Kidney glomerular epithelial cell (primary cell): ENCODE results near the gene SPON1.
"Not testable (repeated sequence)": the region's sequence is repeated elsewhere in the genome, so short reads cannot be mapped to it uniquely, and the experiment has no call there.

Experiments
- DNase-seq: peaks from one replicate; lab custom pipeline; 2025; lab: John Stamatoyannopoulos, UW

Gene SPON1

GRCh38 chr11:13983081-13983751 lies 20.7 kb downstream of the SPON1 start:
- no peak for DNase-seq

DNA sequence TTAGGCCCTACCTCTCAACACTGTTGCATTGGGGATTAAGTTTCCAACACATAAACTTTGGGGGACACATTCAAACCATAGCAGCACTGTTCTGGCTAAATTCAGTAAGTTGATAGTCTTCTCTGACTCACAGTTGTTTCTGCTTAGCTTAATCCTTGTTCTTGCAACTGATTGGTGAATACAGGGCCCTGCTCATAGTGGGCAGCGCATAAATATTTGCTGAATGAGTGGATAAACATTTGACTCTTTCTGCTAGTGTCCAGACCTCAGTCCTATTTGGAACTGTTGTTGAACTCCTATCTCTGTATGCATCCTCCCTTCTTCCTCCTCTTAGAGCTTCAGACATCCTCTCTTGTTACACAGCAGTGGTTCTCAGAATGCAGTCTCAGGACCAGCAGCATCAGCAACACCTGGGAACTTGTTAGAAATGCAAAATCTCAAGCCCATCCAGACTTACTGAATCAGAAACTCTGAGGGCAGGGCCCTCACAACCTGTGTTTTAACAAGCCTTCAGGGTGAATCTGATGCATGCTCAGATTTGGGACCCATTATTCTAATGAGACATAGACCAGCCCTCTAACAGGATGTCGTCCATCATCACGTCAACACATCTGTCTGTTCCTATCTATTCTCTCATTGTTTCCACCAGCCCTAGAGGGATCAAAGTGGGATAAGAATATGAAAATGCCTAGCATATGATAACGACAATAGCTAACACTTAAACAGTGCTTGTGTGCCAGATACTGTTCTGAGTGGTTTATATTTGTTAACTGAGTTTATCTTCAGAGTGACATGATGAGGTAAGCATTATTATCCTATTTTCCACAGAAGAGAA lies 22.3 kb downstream of the SPON1 start:
- no peak for DNase-seq

GRCh38 chr11:13986695-13987094 lies 24.2 kb downstream of the SPON1 start:
- DNase-seq, result not testable (repeated sequence)

DNA sequence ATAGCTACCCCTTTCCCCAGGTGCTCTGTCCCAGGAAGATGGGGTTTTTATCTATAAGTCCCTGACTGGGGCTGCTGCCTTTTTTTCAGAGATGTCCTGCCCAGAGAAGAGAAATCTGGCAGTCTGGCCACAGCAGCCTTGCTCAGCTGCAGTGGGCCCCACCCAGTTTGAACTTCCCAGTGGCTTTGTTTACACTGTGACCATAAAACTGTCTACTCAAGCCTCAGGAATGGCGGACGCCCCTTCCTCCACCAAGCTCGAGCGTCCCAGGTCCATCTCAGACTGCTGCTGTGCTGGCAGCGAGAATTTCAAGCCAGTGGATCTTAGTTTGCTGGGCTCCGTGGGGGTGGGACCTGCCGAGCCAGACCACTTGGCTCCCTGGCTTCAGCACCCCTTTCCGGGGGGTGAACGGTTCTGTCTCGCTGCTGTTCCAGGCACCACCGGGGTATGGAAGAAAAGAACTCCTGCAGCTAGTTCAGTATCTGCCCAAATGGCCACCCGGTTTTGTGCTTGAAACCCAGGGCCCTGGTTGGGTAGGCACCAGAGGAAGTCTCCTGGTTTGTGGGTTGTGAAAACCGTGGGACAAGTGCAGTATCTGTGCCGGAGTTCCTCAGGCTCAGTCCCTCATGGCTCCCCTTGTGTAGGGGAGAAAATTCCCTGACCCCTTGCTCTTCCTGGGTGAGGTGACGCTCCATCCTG lies 29.8 kb downstream of the SPON1 start:
- not testable (repeated sequence) for DNase-seq

GRCh38 chr11:13993096-13993765 lies 30.7 kb downstream of the SPON1 start:
- DNase-seq, result no peak

GRCh38 chr11:13997881-13998280 lies 35.4 kb downstream of the SPON1 start:
- no peak for DNase-seq

GRCh38 chr11:13999704-14000103 lies 37.2 kb downstream of the SPON1 start:
- no peak for DNase-seq

- DNase-seq, result no peak
Observed at GRCh38 chr11:14001597-14001996, 39.1 kb downstream of the SPON1 start.

GRCh38 chr11:14007566-14007965 lies 45.0 kb downstream of the SPON1 start:
- no peak for DNase-seq

DNA sequence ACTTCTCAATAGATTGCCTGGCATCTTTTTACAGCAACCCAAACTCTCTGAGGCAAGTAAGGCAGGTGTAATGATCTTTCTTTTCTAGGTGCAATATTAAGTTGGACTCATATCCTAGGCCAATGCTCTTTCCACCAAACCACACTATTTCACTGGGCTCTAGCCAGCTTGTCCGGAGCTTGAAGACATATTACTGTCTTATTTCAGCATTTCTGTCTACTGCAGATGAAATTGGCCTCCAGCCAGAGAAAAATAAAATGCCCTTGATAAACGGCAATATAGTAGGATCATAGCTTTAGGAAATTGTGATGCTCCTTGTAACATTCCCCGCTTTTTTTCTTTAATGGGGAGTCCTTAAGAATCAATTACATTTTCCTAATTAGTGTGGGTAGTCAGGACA lies 48.1 kb downstream of the SPON1 start:
- no peak for DNase-seq

- DNase-seq, result no peak
Observed at GRCh38 chr11:14012846-14013245, 50.3 kb downstream of the SPON1 start.

- DNase-seq, result peak; percentile 66
Observed at GRCh38 chr11:14015711-14016110, 53.2 kb downstream of the SPON1 start.

GRCh38 chr11:14018441-14018840 lies 55.9 kb downstream of the SPON1 start:
- DNase-seq, result peak; percentile 59

DNA sequence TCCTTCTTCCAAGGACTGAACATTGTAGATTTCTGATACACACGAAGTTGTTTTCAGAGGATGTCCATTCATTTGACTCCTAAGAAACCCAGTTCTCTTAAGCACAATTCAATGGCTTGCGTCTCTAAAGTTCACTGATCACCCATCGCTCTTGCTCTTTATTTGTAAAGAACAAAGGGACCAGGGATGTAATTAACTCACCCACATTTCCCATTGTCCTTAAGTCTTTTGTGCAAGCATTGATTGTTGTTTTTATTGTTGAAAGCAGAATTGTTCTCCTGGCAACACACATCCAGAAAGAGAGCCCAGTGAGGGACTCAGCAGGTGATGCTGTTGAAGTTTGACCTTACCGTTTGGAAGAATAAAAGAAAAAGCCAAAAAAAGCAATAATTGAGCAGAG lies 59.2 kb downstream of the SPON1 start:
- no peak for DNase-seq

DNA sequence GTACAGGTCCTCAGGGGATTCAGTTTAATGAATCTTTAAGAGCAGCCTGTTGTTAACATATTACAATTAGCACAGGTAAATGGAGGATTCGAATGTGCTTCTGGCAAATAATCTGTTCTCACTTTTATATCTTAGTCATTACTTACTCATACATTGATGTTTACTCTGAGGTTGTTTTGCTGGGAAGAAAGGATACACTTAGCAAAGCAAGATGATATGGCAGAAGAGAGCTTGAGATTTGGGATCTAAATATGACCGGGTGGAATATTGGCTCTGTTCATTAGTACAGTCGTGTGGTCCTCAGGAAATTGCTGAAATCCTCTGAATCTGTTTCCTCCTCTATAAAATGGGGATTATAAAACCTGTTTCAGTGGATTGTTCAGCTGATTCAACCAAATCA lies 59.7 kb downstream of the SPON1 start:
- DNase-seq, result no peak

DNA sequence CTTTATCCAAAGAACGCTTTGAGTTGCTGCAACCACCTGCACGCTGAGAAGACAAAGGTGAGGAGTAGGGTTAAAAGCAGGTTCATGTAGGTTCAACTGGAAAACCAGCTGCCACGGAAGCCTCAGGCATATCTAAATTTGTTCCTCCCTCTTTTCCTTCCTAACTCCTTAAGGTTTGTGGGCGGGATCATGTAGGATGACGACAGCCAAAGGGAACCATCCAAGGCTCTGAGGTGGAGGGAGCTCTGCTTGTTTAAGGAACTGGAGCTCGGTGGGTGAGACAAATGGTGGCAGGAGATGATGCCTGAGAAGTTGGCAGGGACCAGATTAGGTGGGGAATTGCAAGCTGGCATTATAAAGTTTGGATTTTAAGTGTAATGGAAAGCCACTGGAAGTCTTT lies 60.3 kb downstream of the SPON1 start:
- no peak for DNase-seq

DNA sequence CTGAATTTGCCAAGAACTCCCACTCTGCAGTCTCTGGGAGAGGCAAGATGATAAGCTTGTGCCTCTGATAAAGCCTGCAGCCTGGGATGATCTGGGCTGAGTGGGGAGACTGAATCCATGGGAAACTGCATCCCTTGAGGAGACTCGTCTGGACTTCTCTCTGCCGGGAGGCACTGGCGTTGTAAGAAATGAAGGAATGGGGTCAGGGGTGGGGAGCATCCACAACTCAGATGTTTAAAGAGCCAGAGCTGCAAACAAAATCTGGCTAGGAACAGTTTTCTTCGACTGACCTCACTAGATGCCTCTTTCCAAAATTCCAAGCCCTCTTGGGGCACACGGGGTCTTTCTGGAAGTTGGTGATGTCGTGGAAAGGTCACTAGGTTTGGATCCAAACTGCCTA lies 64.4 kb downstream of the SPON1 start:
- no peak for DNase-seq

- no peak for DNase-seq
Observed at GRCh38 chr11:14027525-14027924, 65.0 kb downstream of the SPON1 start.

GRCh38 chr11:14029440-14029839 lies 66.9 kb downstream of the SPON1 start:
- no peak for DNase-seq

DNA sequence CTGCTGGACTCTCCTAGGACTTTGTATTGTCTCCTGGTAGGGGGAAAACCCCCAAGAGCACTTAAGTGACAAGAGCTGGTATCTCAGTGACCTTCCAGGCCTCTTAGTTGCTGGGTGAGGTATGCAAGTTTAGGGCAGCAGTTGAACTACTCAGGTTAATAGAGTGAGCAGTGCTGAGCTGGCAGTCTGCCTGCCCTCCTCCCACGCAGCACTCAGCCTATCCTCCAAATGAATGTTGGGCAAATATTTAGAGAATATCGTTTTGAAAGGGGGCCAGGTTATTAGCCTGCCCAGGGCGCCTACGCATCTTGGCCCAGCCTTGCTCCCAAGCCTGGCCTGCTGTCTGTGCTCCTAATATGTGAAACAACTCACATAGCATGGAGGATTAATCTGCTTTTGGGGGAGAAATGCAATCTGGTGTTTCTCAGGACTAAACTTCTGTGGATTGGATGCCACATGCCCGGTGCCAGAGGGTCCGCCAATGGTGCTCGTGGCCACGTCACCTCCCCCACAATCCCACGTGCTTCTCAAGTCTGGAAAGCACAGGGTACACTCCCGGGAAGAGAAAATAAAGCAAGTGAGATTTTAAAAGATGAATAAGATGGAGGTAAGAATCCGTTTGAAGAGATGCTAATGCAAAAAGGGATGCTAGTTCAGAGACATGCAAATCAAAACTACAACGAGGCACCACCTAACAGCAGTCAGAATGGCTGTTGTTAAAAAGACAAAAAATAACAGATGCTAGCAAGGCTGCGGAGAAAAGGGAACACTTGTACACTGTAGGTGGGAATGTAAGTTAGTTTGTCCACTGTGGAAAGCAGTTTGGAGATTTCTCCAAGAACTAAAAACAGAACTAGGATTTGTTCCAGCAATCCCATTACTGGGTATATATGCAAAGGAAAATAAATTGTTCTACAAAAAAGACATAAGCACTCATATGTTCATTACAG lies 67.7 kb downstream of the SPON1 start:
- peak; percentile 68 for DNase-seq

DNA sequence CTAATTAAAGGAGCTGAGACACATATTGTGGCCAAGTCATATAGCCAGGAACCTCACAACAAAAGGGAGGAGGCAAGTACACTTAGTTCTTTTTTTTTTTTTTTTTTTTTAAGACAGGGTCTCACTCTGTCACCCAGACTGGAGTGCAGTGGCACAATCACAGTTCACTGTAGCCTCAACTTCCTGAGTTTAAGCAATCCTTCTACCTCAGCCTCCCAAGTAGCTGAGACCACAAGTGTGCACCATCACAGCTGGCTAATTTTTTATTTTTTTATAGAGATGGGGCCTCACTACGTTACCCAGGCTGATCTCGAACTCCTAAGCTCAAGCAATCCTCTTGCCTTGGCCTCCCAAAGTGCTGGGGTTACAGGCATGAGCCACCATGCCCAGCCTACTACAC lies 73.0 kb downstream of the SPON1 start:
- not testable (repeated sequence) for DNase-seq
